Astrocyte of the spinal cord (primary cell): ENCODE data around the gene PXT1.

Experiments used
- DNase-seq: peaks from one replicate; pipeline ENCODE4 v3.0.0; 2011; ENCODE audit warnings: low read depth, low spot score
- H3K4me3 ChIP-seq: 2 replicates; pipeline ENCODE4 v1.5.1; 2011; ENCODE audit warnings: low read depth, mild to moderate bottlenecking, low read length, moderate library complexity
- CTCF ChIP-seq: IDR thresholded peaks from 2 replicates; pipeline ENCODE4 v1.5.1; 2012; ENCODE audit warnings: low read depth, mild to moderate bottlenecking, low read length, inconsistent platforms
- in situ Hi-C: cut with HindIII; loops from 2 replicates; pipeline ENCODE4 v1.10.0; 2017; ENCODE audit warnings: low sequenced_read_pairs

The PXT1 gene

GRCh38 chr6:36373368-36374019 is 69.2 kb downstream of the PXT1 start:
- in situ Hi-C loops, result no loop called here
- no peak for DNase-seq

GRCh38 chr6:36372088-36372487 is 70.6 kb downstream of the PXT1 start:
- TF ChIP-seq CTCF, result no peak
- H3K4me3 ChIP-seq, result no peak overlapping the region
- in situ Hi-C loops, result no loop called here
- DNase-seq, result no peak

More at GRCh38 chr6:36373368-36374019, 69.2 kb downstream of the PXT1 start:
- no peak for TF ChIP-seq CTCF
- H3K4me3 ChIP-seq, result no peak overlapping the region

GRCh38 chr6:36371211-36371610 is 71.4 kb downstream of the PXT1 start:
- DNase-seq, result no peak
- TF ChIP-seq CTCF, result no peak
- no peak overlapping the region for H3K4me3 ChIP-seq
- in situ Hi-C loops, result no loop called here

GRCh38 chr6:36370638-36371037 is 72.0 kb downstream of the PXT1 start:
- TF ChIP-seq CTCF, result no peak
- no peak overlapping the region for H3K4me3 ChIP-seq
- in situ Hi-C loops, result no loop called here
- DNase-seq, result no peak

- peak; percentile 58 for DNase-seq
Observed at GRCh38 chr6:36368921-36369865, 73.5 kb downstream of the PXT1 start.

GRCh38 chr6:36368421-36368820 is 74.2 kb downstream of the PXT1 start:
- no peak for TF ChIP-seq CTCF
- no peak overlapping the region for H3K4me3 ChIP-seq
- in situ Hi-C loops, result no loop called here
- no peak for DNase-seq

More at GRCh38 chr6:36368921-36369865, 73.5 kb downstream of the PXT1 start:
- in situ Hi-C loops, result no loop called here
- no peak for TF ChIP-seq CTCF
- H3K4me3 ChIP-seq, result no peak overlapping the region
